GM18868 (cell line): ENCODE data around the gene SLC26A1.

ENCODE experiments used
- ATAC-seq: cut with Tn5 transposase; IDR thresholded peaks from one replicate; pipeline ENCODE4 v1.9.1; 2021; ENCODE audit warnings: mild to moderate bottlenecking, moderate library complexity; ENCODE audit not compliant: unreplicated experiment

SLC26A1 gene

GRCh38 chr4:993111-994029, at the start of gene SLC26A1:
Gene SLC26A1, minus strand, starts transcription at chr4:993404. Its CDS starts 1,701 bp downstream, at chr4:991703.
- ATAC-seq = no peak

- no peak for ATAC-seq
Observed at GRCh38 chr4:1042352-1043055, 49.3 kb upstream of the SLC26A1 start.

- ATAC-seq = no peak
Observed at GRCh38 chr4:1041936-1042330, 48.7 kb upstream of the SLC26A1 start.

GRCh38 chr4:1041147-1041935, 48.1 kb upstream of the SLC26A1 start:
- ATAC-seq = no peak

GRCh38 chr4:1040344-1041146, 47.3 kb upstream of the SLC26A1 start:
- no peak for ATAC-seq

GRCh38 chr4:1039493-1040343, 46.5 kb upstream of the SLC26A1 start:
- ATAC-seq = no peak

- no peak for ATAC-seq
Observed at GRCh38 chr4:1038948-1039492, 45.8 kb upstream of the SLC26A1 start.

GRCh38 chr4:1036976-1037810, 44.0 kb upstream of the SLC26A1 start:
- ATAC-seq = no peak

- ATAC-seq = no peak
Observed at GRCh38 chr4:1036095-1036494, 42.9 kb upstream of the SLC26A1 start.

GRCh38 chr4:1035510-1035909, 42.3 kb upstream of the SLC26A1 start:
- no peak for ATAC-seq

GRCh38 chr4:1033840-1034551, 40.8 kb upstream of the SLC26A1 start:
- ATAC-seq = no peak

- no peak for ATAC-seq
Observed at GRCh38 chr4:1032861-1033260, 39.7 kb upstream of the SLC26A1 start.

GRCh38 chr4:1031956-1032795, 39.0 kb upstream of the SLC26A1 start:
- no peak for ATAC-seq

GRCh38 chr4:1031346-1031745, 38.1 kb upstream of the SLC26A1 start:
- no peak for ATAC-seq

- no peak for ATAC-seq
Observed at GRCh38 chr4:1030559-1030958, 37.4 kb upstream of the SLC26A1 start.

- ATAC-seq = no peak
Observed at GRCh38 chr4:1030031-1030430, 36.8 kb upstream of the SLC26A1 start.

- ATAC-seq = no peak
Observed at GRCh38 chr4:1029529-1029928, 36.3 kb upstream of the SLC26A1 start.
